Nephron progenitor cell (in vitro differentiated cells): ENCODE measurements around the gene MYBPC1.

ENCODE experiments used
- DNase-seq: peaks from one replicate; pipeline ENCODE4 v3.0.0; 2021
- H3K27ac Mint-ChIP-seq: 2 replicates; pipeline ENCODE4 v1.8.0; 2021; ENCODE audit warnings: mild to moderate bottlenecking, moderate library complexity, mixed read lengths
- H3K27me3 Mint-ChIP-seq: 2 replicates; pipeline ENCODE4 v1.8.0; 2021; ENCODE audit warnings: mild to moderate bottlenecking, low read depth, mixed read lengths; ENCODE audit not compliant: poor library complexity
- H3K36me3 Mint-ChIP-seq: 2 replicates; pipeline ENCODE4 v1.8.0; 2021; ENCODE audit warnings: low read depth, mixed read lengths
- H3K4me1 Mint-ChIP-seq: 2 replicates; pipeline ENCODE4 v1.8.0; 2021; ENCODE audit warnings: mixed read lengths
- H3K4me3 Mint-ChIP-seq: 2 replicates; pipeline ENCODE4 v1.8.0; 2021; ENCODE audit warnings: mild to moderate bottlenecking, moderate library complexity, mixed read lengths
- H3K9me3 Mint-ChIP-seq: 2 replicates; pipeline ENCODE4 v1.8.0; 2021; ENCODE audit warnings: mild to moderate bottlenecking, moderate library complexity, mixed read lengths
- CTCF ChIP-seq: fragments of 200-600 bp; sonication (generic); IDR thresholded peaks from 2 replicates; pipeline ENCODE4 v1.5.0; 2021; ENCODE audit warnings: antibody characterized with exemption

Gene MYBPC1

GRCh38 chr12:101592448-101592847 lies 2.3 kb upstream of the MYBPC1 start:
- Mint-ChIP-seq H3K36me3 (no peaks in the 10 kb centered on the region), H3K9me3 (no peaks in the 10 kb centered on the region), H3K27me3 (peaks cover 10% of the 10 kb centered on the region), H3K27ac (no peak overlapping the region), H3K4me1 (peaks cover 7% of the 10 kb centered on the region), H3K4me3 (no peak overlapping the region)
- TF ChIP-seq CTCF: no peak
- DNase-seq: no peak

- H3K9me3 Mint-ChIP-seq: no peaks in the 10 kb centered on the region
- H3K4me3 Mint-ChIP-seq: no peak overlapping the region
- no peak overlapping the region for H3K27ac Mint-ChIP-seq
- peaks cover 10% of the 10 kb centered on the region for H3K27me3 Mint-ChIP-seq
- peaks cover 7% of the 10 kb centered on the region for H3K4me1 Mint-ChIP-seq
- DNase-seq: no peak
- no peaks in the 10 kb centered on the region for H3K36me3 Mint-ChIP-seq
- TF ChIP-seq CTCF: no peak
These were observed 1.9 kb upstream of the MYBPC1 start for GRCh38 chr12:101592921-101593320.

- no peak overlapping the region for H3K27ac Mint-ChIP-seq
- no peak for DNase-seq
- H3K4me1 Mint-ChIP-seq: peaks cover 14% of the 10 kb centered on the region
These were observed 1.4 kb downstream of the MYBPC1 start for GRCh38 chr12:101596172-101596571.

DNA sequence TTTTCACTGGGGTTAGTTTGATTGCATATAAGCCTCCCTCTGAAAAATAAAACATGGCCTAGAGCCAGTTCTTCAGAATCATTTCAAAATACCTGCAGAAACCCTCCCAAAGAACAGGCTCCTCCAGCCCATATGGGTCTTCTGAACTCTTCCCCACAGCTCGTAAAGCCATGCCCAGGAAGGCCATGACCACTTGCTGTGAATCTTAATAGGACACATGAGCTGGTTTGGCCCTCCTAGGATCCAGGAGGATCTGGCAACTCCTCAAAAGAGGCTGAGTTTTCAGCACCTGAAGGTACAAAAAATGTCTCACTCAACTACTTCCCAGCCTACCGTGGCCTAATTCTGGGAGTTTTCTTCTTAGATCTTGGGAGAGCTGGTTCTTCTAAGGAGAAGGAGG lies 2.4 kb downstream of the MYBPC1 start:
- Mint-ChIP-seq H3K4me3 (no peak overlapping the region), H3K9me3 (no peaks in the 10 kb centered on the region), H3K4me1 (peaks cover 14% of the 10 kb centered on the region), H3K36me3 (no peaks in the 10 kb centered on the region), H3K27me3 (peaks cover 8% of the 10 kb centered on the region), H3K27ac (no peak overlapping the region)
- no peak for DNase-seq
- no peak for TF ChIP-seq CTCF

More at GRCh38 chr12:101596172-101596571, 1.4 kb downstream of the MYBPC1 start:
- H3K27me3 Mint-ChIP-seq: peaks cover 8% of the 10 kb centered on the region
- no peaks in the 10 kb centered on the region for H3K9me3 Mint-ChIP-seq
- no peak for TF ChIP-seq CTCF
- no peak overlapping the region for H3K4me3 Mint-ChIP-seq
- H3K36me3 Mint-ChIP-seq: no peaks in the 10 kb centered on the region

- TF ChIP-seq CTCF: no peak
- Mint-ChIP-seq H3K9me3 (no peaks in the 10 kb centered on the region), H3K4me3 (no peak overlapping the region), H3K27me3 (peaks cover 4% of the 10 kb centered on the region), H3K27ac (no peak overlapping the region), H3K36me3 (no peaks in the 10 kb centered on the region), H3K4me1 (peaks cover 14% of the 10 kb centered on the region)
- no peak for DNase-seq
These were observed 3.7 kb downstream of the MYBPC1 start for GRCh38 chr12:101598483-101598882.

GRCh38 chr12:101599311-101599710 lies 4.5 kb downstream of the MYBPC1 start:
- H3K36me3 Mint-ChIP-seq: no peaks in the 10 kb centered on the region
- no peak for TF ChIP-seq CTCF
- no peak for DNase-seq
- H3K9me3 Mint-ChIP-seq: no peaks in the 10 kb centered on the region
- no peak overlapping the region for H3K4me3 Mint-ChIP-seq
- H3K27ac Mint-ChIP-seq: no peak overlapping the region
- H3K27me3 Mint-ChIP-seq: peaks cover 4% of the 10 kb centered on the region
- peaks cover 14% of the 10 kb centered on the region for H3K4me1 Mint-ChIP-seq
